ENCODE data around the gene ZNF207.

ZNF207 gene

GRCh38 chr17:32303781-32304288 lies 46.1 kb upstream of the ZNF207 start (continued):
- TF ChIP-seq PRDM2 (tag by site-specific recombination; IDR thresholded peaks at IDR 0.05; ENCODE audit: borderline replicate concordance) = no peak
- peak; percentile 63; the same call in 1 of the 2 replicates for TF ChIP-seq ZNF24 (tag by site-specific recombination; IDR thresholded peaks at IDR 0.05)
- no peak for TF ChIP-seq ZNF10 (tag by site-specific recombination; IDR thresholded peaks at IDR 0.05)
- TF ChIP-seq ZNF146 (tag by site-specific recombination; IDR thresholded peaks at IDR 0.05) = no peak
- no peak for TF ChIP-seq ZNF148 (tag by site-specific recombination; IDR thresholded peaks at IDR 0.05; ENCODE audit: borderline replicate concordance)
- TF ChIP-seq ZFP41 (tag by site-specific recombination; IDR thresholded peaks at IDR 0.05; ENCODE audit: borderline replicate concordance) = no peak
- peak; percentile 69 for TF ChIP-seq SP7 (tag by site-specific recombination; IDR thresholded peaks at IDR 0.05)
- no peak for TF ChIP-seq ZNF521 (tag by site-specific recombination; IDR thresholded peaks at IDR 0.05)
- TF ChIP-seq ZNF621 (tag by site-specific recombination; IDR thresholded peaks at IDR 0.05) = no peak
- no peak for TF ChIP-seq ZNF19 (tag by site-specific recombination; IDR thresholded peaks at IDR 0.05; ENCODE audit: low read depth)
- no peak for TF ChIP-seq ZNF18 (tag by site-specific recombination; IDR thresholded peaks at IDR 0.05)
- peak; percentile 97 for TF ChIP-seq ATF2 (tag by site-specific recombination; IDR thresholded peaks at IDR 0.05; ENCODE audit: low read depth)

DNA sequence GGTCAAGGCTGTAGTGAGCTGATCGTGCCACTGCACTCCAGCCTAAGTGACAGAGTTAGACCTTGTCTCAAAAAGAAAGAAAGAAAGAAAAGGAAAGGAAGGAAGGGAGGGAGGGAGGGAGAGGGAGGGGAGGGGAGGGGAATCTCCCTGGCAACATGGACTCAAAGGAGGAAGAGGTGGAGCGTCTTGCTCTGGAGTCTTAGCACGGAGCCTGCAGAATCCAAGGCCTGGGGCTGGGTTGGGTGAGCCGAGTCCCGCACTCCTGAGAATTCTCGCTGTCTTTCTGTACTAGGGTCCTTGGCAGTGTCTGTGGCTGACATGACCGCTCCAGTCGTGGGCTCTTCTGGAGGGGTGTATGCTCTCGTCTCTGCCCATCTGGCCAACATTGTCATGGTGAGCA lies 44.9 kb upstream of the ZNF207 start:
- ChIA-PET CTCF (no interaction called here), POLR2A (no interaction called here)
- Histone ChIP-seq H3K36me3 (ENCODE audit: control insufficient read depth in 2 of 2, insufficient read depth in 1 of 2, low read length in 2 of 2) (peaks cover 0 to 16% of the 10 kb centered on the region in 2 experiments; a peak in 2 of 3 replicates), H3K4me1 (ENCODE audit: control insufficient read depth, insufficient read depth, low read length) (peaks cover 24% of the 10 kb centered on the region), H3K27ac (ENCODE audit: extremely low read depth, low read depth, low read length) (no peak overlapping the region), H3K9me3 (ENCODE audit: control insufficient read depth, insufficient read depth, low read depth, low read length) (no peaks in the 10 kb centered on the region), H3K4me3 (ENCODE audit: low read depth, low read length) (no peak overlapping the region)
- TF ChIP-seq ZEB2 (tag by site-specific recombination; IDR thresholded peaks at IDR 0.05) (no peak), FEZF1 (tag by site-specific recombination; IDR thresholded peaks at IDR 0.05) (no peak), ZNF701 (tag by site-specific recombination; IDR thresholded peaks at IDR 0.05) (no peak), ZNF623 (tag by site-specific recombination; IDR thresholded peaks at IDR 0.05) (no peak), ZFP3 (tag by site-specific recombination; IDR thresholded peaks at IDR 0.05; ENCODE audit: low read depth) (no peak), HOXA7 (CRISPR knock-in tag; IDR thresholded peaks at IDR 0.05; ENCODE audit: borderline replicate concordance) (no peak)
- TF ChIP-seq, protein P1, sequence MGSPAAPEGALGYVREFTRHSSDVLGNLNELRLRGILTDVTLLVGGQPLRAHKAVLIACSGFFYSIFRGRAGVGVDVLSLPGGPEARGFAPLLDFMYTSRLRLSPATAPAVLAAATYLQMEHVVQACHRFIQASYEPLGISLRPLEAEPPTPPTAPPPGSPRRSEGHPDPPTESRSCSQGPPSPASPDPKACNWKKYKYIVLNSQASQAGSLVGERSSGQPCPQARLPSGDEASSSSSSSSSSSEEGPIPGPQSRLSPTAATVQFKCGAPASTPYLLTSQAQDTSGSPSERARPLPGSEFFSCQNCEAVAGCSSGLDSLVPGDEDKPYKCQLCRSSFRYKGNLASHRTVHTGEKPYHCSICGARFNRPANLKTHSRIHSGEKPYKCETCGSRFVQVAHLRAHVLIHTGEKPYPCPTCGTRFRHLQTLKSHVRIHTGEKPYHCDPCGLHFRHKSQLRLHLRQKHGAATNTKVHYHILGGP (tag by site-specific recombination; IDR thresholded peaks at IDR 0.05) = no peak
- TF ChIP-seq, protein P2, sequence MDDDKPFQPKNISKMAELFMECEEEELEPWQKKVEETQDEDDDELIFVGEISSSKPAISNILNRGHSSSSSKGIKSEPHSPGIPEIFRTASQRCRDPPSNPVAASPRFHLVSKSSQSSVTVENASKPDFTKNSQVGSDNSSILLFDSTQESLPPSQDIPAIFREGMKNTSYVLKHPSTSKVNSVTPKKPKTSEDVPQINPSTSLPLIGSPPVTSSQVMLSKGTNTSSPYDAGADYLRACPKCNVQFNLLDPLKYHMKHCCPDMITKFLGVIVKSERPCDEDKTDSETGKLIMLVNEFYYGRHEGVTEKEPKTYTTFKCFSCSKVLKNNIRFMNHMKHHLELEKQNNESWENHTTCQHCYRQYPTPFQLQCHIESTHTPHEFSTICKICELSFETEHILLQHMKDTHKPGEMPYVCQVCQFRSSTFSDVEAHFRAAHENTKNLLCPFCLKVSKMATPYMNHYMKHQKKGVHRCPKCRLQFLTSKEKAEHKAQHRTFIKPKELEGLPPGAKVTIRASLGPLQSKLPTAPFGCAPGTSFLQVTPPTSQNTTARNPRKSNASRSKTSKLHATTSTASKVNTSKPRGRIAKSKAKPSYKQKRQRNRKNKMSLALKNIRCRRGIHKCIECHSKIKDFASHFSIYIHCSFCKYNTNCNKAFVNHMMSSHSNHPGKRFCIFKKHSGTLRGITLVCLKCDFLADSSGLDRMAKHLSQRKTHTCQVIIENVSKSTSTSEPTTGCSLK (tag by site-specific recombination; IDR thresholded peaks at IDR 0.05) = no peak
- TF ChIP-seq, protein P3, sequence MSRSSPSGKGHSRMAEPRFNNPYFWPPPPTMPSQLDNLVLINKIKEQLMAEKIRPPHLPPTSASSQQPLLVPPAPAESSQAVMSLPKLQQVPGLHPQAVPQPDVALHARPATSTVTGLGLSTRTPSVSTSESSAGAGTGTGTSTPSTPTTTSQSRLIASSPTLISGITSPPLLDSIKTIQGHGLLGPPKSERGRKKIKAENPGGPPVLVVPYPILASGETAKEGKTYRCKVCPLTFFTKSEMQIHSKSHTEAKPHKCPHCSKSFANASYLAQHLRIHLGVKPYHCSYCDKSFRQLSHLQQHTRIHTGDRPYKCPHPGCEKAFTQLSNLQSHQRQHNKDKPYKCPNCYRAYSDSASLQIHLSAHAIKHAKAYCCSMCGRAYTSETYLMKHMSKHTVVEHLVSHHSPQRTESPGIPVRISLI (tag by site-specific recombination; IDR thresholded peaks at IDR 0.05) = no peak
